Breast epithelium (tissue), 3 donors: Measurements from ENCODE around the gene MRPL20.

ENCODE experiments used
- CTCF ChIP-seq, 3 donors: fragments of 450-650 bp; IDR thresholded peaks; one replicate each; pipeline ENCODE4 v1.5.1; 2016 to 2017; ENCODE audit warnings: antibody characterized with exemption in 3 of 3, mild to moderate bottlenecking in 3 of 3, moderate library complexity in 3 of 3
- POLR2A ChIP-seq: fragments of 450-650 bp; IDR thresholded peaks from one replicate; pipeline ENCODE4 v1.6.1; 2016; ENCODE audit warnings: antibody characterized with exemption, mild to moderate bottlenecking, moderate library complexity

GRCh38 chr1:1356166-1356795 is 50.8 kb downstream of the MRPL20 start:
- no peak for TF ChIP-seq CTCF (IDR thresholded peaks at IDR 0.05)
- TF ChIP-seq POLR2A: no peak
